Naive thymus-derived CD4-positive, alpha-beta T cell (primary cell): Measurements from ENCODE around the gene OTULINL. TPM values are rescaled to one million over a fixed set of nuclear protein-coding genes. Genes with fewer than 3 reads are reported as not detected.

ENCODE experiments used
- ATAC-seq: fragments of 150-1000 bp; cut with Tn5 transposase; 2 replicates; pipeline ENCODE4 v1.10.0; 2021; ENCODE audit warnings: mild to moderate bottlenecking, moderate library complexity
- CTCF ChIA-PET: fragments of 350-600 bp; sonication (Branson Sonifier 250); formaldehyde crosslinking; loops from one replicate; lab custom pipeline; 2021; ENCODE audit warnings: antibody characterized with exemption; lab: Charles Lee
- POLR2A ChIA-PET: fragments of 350-600 bp; sonication (Branson Sonifier 250); formaldehyde crosslinking; loops from one replicate; lab custom pipeline; 2021; ENCODE audit warnings: antibody characterized with exemption, inconsistent platforms; lab: Charles Lee
- DNase-seq, 9 donors: peaks; one replicate each; pipeline versions ENCODE4 v3.0.0 to v3.0.0-alpha.2; 2020 to 2022; ENCODE audit warnings: mixed read lengths in 1 of 9
- H3K27ac ChIP-seq: one replicate; pipeline ENCODE4 v1.7.0; 2013; ENCODE audit warnings: mild to moderate bottlenecking, low read depth, low read length, moderate library complexity
- H3K27me3 ChIP-seq, 2 donors: one replicate each; pipeline ENCODE4 v1.7.0; 2013; ENCODE audit warnings: low read length in 2 of 2, mild to moderate bottlenecking in 2 of 2, moderate library complexity in 2 of 2; ENCODE audit not compliant: control insufficient read depth in 2 of 2, insufficient read depth in 2 of 2
- H3K36me3 ChIP-seq, 3 experiments: 1 replicate in 2 of 3; 2 replicates in 1 of 3; pipeline ENCODE4 v1.7.0; 2013; ENCODE audit warnings: low read length in 3 of 3, mild to moderate bottlenecking in 3 of 3, moderate library complexity in 1 of 3; ENCODE audit not compliant: insufficient read depth in 3 of 3, control insufficient read depth in 2 of 3
- H3K4me1 ChIP-seq, 2 donors: one replicate each; pipeline ENCODE4 v1.7.0; 2013; ENCODE audit warnings: low read length in 2 of 2, mild to moderate bottlenecking in 2 of 2, moderate library complexity in 1 of 2; ENCODE audit not compliant: control insufficient read depth in 2 of 2, insufficient read depth in 2 of 2
- H3K4me3 ChIP-seq: 2 replicates; pipeline ENCODE4 v1.7.0; 2013; ENCODE audit warnings: mild to moderate bottlenecking, low read length
- H3K9me3 ChIP-seq, 3 experiments: 1 replicate in 2 of 3; 2 replicates in 1 of 3; pipeline ENCODE4 v1.7.0; 2013; ENCODE audit warnings: low read length in 3 of 3; ENCODE audit not compliant: control insufficient read depth in 2 of 3
- H3K27ac Mint-ChIP-seq, 9 donors: one replicate each; pipeline ENCODE4 v1.8.0; 2020 to 2022; ENCODE audit warnings: mixed read lengths in 9 of 9, mild to moderate bottlenecking in 8 of 9, moderate library complexity in 5 of 9, inconsistent platforms in 2 of 9
- H3K27me3 Mint-ChIP-seq, 5 donors: one replicate each; pipeline ENCODE4 v1.8.0; 2021 to 2022; ENCODE audit warnings: mixed read lengths in 5 of 5, mild to moderate bottlenecking in 1 of 5
- H3K36me3 Mint-ChIP-seq, 5 donors: one replicate each; pipeline ENCODE4 v1.8.0; 2020 to 2022; ENCODE audit warnings: mixed read lengths in 5 of 5, mild to moderate bottlenecking in 3 of 5, inconsistent platforms in 1 of 5
- H3K4me1 Mint-ChIP-seq, 7 donors: one replicate each; pipeline ENCODE4 v1.8.0; 2020 to 2022; ENCODE audit warnings: mixed read lengths in 7 of 7, mild to moderate bottlenecking in 3 of 7, inconsistent platforms in 1 of 7
- H3K4me3 Mint-ChIP-seq, 10 donors: one replicate each; pipeline ENCODE4 v1.8.0; 2020 to 2022; ENCODE audit warnings: mild to moderate bottlenecking in 10 of 10, mixed read lengths in 10 of 10, moderate library complexity in 6 of 10, inconsistent platforms in 2 of 10
- H3K9me3 Mint-ChIP-seq, 11 donors: one replicate each; pipeline ENCODE4 v1.8.0; 2020 to 2022; ENCODE audit warnings: mixed read lengths in 11 of 11, mild to moderate bottlenecking in 4 of 11, inconsistent platforms in 1 of 11, moderate library complexity in 1 of 11
- intact Hi-C, 2 donors: fragments of 100-400 bp; cut with micrococcal nuclease; formaldehyde crosslinking; loops; one replicate each; pipeline ENCODE4 v1.15.1; 2023
- polyA plus RNA-seq, 2 donors: library from polyadenylated mRNA; unstranded; fragments of 300-500 nt; fragmentation: Illumina TruSeq; gene quantifications; one replicate each; pipeline ENCODE4 v1.2.3, GENCODE V29; 2021
- total RNA-seq, 6 experiments: library from RNA in 5 of 6; stranded (reverse) in 5 of 6; gene quantifications; 1 replicate in 5 of 6; 2 replicates in 1 of 6; pipeline ENCODE4 v1.2.3 and lab custom pipeline; 2021 to 2026

OTULINL gene
- total and polyA plus RNA-seq, 7 experiments from 2014 or later, result 25.7 to 44.7 (median 31.9) TPM

DNA sequence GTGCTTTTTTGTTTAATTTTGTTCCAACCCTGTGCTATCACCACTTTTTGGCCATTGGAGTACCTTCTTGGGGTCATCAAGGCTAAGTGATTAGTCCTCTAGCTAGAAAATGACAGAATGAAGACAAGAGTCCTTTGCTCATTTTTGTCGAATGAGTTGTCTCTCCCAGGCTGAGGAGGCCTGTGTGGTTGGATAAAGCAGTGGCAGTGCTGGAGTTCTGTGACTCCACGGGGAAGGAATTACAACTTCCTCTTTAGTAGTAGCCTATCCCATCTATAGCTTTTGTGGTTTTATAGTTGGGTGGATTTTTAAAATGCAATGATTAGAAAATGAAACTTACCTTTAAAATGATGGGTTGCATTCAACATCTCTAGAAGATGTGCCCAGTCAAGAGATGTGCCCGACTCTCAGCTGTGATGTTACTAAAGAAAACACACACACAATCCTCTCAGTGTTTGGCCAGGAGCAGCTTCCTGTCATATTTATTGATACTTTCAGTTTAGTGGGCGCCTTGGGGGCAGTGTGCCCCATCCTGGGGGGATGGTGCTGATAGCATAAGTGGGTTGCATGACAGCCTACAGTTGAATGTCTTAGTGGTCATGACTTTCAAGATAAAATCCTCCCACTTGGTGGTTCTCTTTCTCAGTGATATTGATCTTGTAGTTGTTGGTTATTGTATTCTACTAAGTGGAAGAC, 11.9 kb downstream of the OTULINL start:
- H3K4me3 ChIP-seq, result no peak overlapping the region
- CTCF ChIA-PET, result interaction anchor here (0.6 to 3.1 kb wide), 3 partner anchors 11 to 61 kb away, joined by 3 to 13 read pairs (median 4); partner anchors contain the start of gene OTULINL

DNA sequence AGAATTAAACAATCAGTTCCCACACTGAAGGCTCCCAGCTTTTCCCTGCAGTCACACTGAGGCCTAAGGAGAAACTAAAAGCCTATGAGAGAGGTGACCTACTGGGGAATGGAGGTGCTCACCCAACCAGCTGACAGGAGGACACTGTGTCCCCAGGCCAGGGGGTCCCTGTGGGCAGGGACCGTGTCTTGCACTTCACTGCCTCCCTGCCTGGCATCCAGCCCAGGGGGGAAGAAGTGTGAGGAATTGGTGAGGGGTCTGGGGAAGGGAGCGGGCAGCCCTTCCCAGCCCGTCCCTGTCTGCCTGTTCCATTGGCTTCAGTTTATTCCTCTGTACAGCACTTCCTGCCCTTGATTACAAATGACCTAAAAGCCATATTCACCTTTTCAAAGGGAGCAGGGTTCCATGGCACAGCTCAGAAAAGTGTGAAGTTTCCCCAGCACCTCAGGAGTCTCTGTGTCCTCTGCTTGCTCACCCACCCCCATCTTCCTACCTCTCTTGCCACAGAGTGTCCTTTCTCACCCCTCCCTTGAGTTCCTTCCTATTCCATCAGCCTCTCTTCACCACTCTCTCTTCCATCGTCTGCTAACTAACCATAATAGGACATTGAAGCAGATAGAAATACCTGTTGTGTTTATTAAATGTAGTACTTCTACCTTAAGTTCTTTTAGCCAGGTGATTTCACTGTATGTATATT, 12.9 kb downstream of the OTULINL start:
- ChIA-PET POLR2A (interaction anchor here (1.4 to 6.6 kb wide), 5 partner anchors 8 to 181 kb away, joined by 3 to 65 read pairs (median 7); partner anchors contain the start of gene OTULINL), CTCF (interaction anchor here (0.6 to 3.1 kb wide), 3 partner anchors 12 to 194 kb away, joined by 3 to 13 read pairs (median 3); partner anchors contain the start of gene OTULINL)
- peak overlapping the region; percentile 94 to 99 (median 97) for H3K27ac Mint-ChIP-seq
- H3K4me3 Mint-ChIP-seq, result peak overlapping the region; percentile 76 to 86 (median 84)
- H3K4me1 Mint-ChIP-seq, result peaks cover 70 to 90% (median 83%) of the 10 kb centered on the region in 7 donors
- no peaks in the 10 kb centered on the region for H3K27me3 ChIP-seq
- no peaks in the 10 kb centered on the region for H3K9me3 Mint-ChIP-seq
- H3K36me3 Mint-ChIP-seq, result peaks cover 0 to 33% (median 0%) of the 10 kb centered on the region in 5 donors
- H3K36me3 ChIP-seq, result no peaks in the 10 kb centered on the region
- peak overlapping the region; percentile 70 for H3K27ac ChIP-seq
- ATAC-seq (peak; percentile 32), DNase-seq (no peak)
- H3K9me3 ChIP-seq, result no peaks in the 10 kb centered on the region
- no peaks in the 10 kb centered on the region for H3K27me3 Mint-ChIP-seq
- intact Hi-C loops, result loop anchor here (1.0 to 10.0 kb wide), 14 partner anchors 12 to 1870 kb away; partner anchors contain the start of genes OTULIN (in 2 of the 2) and ZNF622 (in 1 of the 2)
- H3K4me1 ChIP-seq, result peaks cover 59 to 68% of the 10 kb centered on the region in 2 donors
- H3K4me3 ChIP-seq, result peak overlapping the region; percentile 62

More for the DNA sequence above, 11.9 kb downstream of the OTULINL start:
- no peaks in the 10 kb centered on the region for H3K27me3 Mint-ChIP-seq
- peak overlapping the region; percentile 57 to 84 (median 76) for H3K4me3 Mint-ChIP-seq
- peak; percentile 22 for ATAC-seq
- POLR2A ChIA-PET, result interaction anchor here (0.8 to 6.6 kb wide), 4 partner anchors 9 to 180 kb away, joined by 3 to 65 read pairs (median 6); partner anchors contain the start of gene OTULINL
- Histone ChIP-seq H3K27me3 (no peaks in the 10 kb centered on the region), H3K9me3 (no peaks in the 10 kb centered on the region), H3K27ac (peak overlapping the region; percentile 70), H3K36me3 (no peaks in the 10 kb centered on the region), H3K4me1 (peaks cover 59 to 68% of the 10 kb centered on the region in 2 donors)
- peak in 3 of 9 donors; percentile 11 to 27 (median 18) for DNase-seq
- H3K36me3 Mint-ChIP-seq, result peaks cover 0 to 37% (median 0%) of the 10 kb centered on the region in 5 donors
- no peaks in the 10 kb centered on the region for H3K9me3 Mint-ChIP-seq
- intact Hi-C loops, result loop anchor here (2.0 to 10.0 kb wide), 7 partner anchors 35 to 1871 kb away; partner anchors contain the start of genes OTULIN (in 1 of the 2) and ZNF622 (in 1 of the 2)
- peak overlapping the region; percentile 94 to 99 (median 97) for H3K27ac Mint-ChIP-seq
- H3K4me1 Mint-ChIP-seq, result peaks cover 77 to 97% (median 90%) of the 10 kb centered on the region in 7 donors

DNA sequence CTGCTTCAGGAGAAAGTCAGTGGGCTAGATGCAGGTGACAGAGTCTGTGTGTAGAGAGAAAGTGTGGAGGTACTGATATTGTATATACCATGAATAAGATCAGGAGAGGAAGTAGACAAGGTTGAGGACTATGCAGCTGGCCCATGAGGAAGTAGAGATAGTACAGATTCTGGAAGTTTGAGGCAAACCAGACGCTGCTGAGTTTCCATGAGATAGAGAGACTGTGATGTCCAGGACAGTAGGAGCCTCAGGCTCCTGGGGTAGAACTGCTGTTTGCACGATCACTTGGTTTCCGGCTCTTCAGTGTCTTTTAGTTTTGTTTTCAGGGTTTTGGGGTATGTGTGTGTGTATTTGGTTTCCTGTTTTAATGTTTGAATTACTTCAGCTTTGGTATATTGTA, 13.6 kb downstream of the OTULINL start:
- DNase-seq (peak in 8 of 9 donors; percentile 29 to 69 (median 58)), ATAC-seq (peak; percentile 72)
- ChIA-PET POLR2A (interaction anchor here (0.6 to 6.6 kb wide), 6 partner anchors 9 to 182 kb away, joined by 3 to 65 read pairs (median 6); partner anchors contain the start of gene OTULINL), CTCF (interaction anchor here (1.0 to 1.7 kb wide), 2 partner anchors 8 to 195 kb away, joined by 3 to 4 read pairs; no protein-coding TSS in a partner anchor)
- Mint-ChIP-seq H3K4me1 (peaks cover 72 to 92% (median 85%) of the 10 kb centered on the region in 7 donors), H3K27ac (peak overlapping the region; percentile 94 to 99 (median 97)), H3K36me3 (peaks cover 0 to 38% (median 6%) of the 10 kb centered on the region in 5 donors), H3K9me3 (peaks cover 0 to 3% (median 0%) of the 10 kb centered on the region in 11 donors), H3K27me3 (no peaks in the 10 kb centered on the region), H3K4me3 (peak overlapping the region; percentile 76 to 86 (median 84))
- peak overlapping the region; percentile 62 for H3K4me3 ChIP-seq
- H3K27ac ChIP-seq, result peak overlapping the region; percentile 70
- intact Hi-C loops, result loop anchor here (1.0 to 10.0 kb wide), 14 partner anchors 13 to 1870 kb away; partner anchors contain the start of genes OTULIN (in 2 of the 2) and ZNF622 (in 1 of the 2)
- H3K36me3 ChIP-seq, result no peaks in the 10 kb centered on the region
- peaks cover 59 to 66% of the 10 kb centered on the region in 2 donors for H3K4me1 ChIP-seq
- H3K27me3 ChIP-seq, result no peaks in the 10 kb centered on the region
- H3K9me3 ChIP-seq, result no peaks in the 10 kb centered on the region

DNA sequence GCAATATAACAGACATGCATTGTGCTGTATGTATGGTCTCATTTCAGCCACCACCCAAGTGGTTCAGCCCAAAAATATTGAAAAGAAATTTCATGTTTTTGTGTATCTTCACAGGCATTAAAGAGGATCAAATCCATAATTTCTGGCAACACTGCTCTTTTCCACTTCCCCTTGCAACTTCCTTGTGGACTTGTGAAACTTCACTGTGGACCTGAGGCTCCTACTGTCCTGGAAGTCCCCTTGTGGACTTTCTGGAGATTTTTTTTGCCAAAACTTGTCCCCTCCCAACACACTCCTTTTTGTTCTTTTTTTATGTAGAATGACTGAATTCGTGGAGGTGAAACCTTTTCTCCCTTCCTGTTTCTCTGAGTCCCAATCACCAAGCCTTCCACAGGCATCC, 14.3 kb downstream of the OTULINL start:
- Histone ChIP-seq H3K4me1 (peaks cover 58 to 59% of the 10 kb centered on the region in 2 donors), H3K4me3 (peak overlapping the region; percentile 62), H3K9me3 (no peaks in the 10 kb centered on the region), H3K27ac (peak overlapping the region; percentile 70), H3K27me3 (no peaks in the 10 kb centered on the region), H3K36me3 (no peaks in the 10 kb centered on the region)
- DNase-seq, result no peak
- intact Hi-C loops, result loop anchor here (1.0 to 10.0 kb wide), 14 partner anchors 14 to 1869 kb away; partner anchors contain the start of genes OTULIN (in 2 of the 2) and ZNF622 (in 1 of the 2)
- peak overlapping the region; percentile 88 to 99 (median 97) for H3K27ac Mint-ChIP-seq
- no peak for ATAC-seq
- peaks cover 0 to 40% (median 10%) of the 10 kb centered on the region in 5 donors for H3K36me3 Mint-ChIP-seq
- peak overlapping the region; percentile 44 to 85 (median 78) for H3K4me3 Mint-ChIP-seq
- H3K4me1 Mint-ChIP-seq, result peaks cover 69 to 89% (median 82%) of the 10 kb centered on the region in 7 donors
- H3K27me3 Mint-ChIP-seq, result no peaks in the 10 kb centered on the region
- peaks cover 0 to 3% (median 0%) of the 10 kb centered on the region in 11 donors for H3K9me3 Mint-ChIP-seq
- POLR2A ChIA-PET, result interaction anchor here (1.4 to 6.6 kb wide), 2 partner anchors 10 to 13 kb away, joined by 7 to 65 read pairs; partner anchors contain the start of gene OTULINL
- CTCF ChIA-PET, result interaction anchor here (1.0 kb wide), 1 partner anchor 9 kb away, joined by 4 read pairs; no protein-coding TSS in a partner anchor

DNA sequence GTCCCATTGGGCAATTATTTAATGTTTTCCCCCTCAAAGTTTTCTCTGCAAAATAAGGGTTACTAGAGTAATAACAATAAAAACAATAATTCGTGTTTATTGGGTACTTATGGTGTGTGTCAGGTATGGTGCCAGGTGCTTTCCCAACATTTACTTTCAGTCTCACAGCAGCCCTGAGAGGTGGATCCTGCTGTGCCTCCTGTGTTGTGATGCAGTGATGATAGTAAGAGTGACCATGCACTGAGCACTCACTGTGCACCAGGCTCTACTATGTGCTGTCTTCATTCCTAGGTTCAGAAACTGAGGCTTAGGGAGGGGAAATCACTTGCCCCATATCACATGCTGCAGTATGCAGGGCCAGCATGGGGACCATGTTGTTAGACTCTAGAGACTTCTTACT, 15.5 kb downstream of the OTULINL start:
- peaks cover 0 to 3% (median 0%) of the 10 kb centered on the region in 11 donors for H3K9me3 Mint-ChIP-seq

More for the DNA sequence above, 15.5 kb downstream of the OTULINL start:
- H3K27ac Mint-ChIP-seq, result peak overlapping the region in 7 of 9 donors; percentile 19 to 99 (median 59)
- ATAC-seq (no peak), DNase-seq (no peak)
- Histone ChIP-seq H3K4me1 (peaks cover 50 to 53% of the 10 kb centered on the region in 2 donors), H3K27me3 (no peaks in the 10 kb centered on the region), H3K9me3 (no peaks in the 10 kb centered on the region), H3K36me3 (peaks cover 0 to 9% (median 0%) of the 10 kb centered on the region in 3 experiments), H3K27ac (no peak overlapping the region), H3K4me3 (no peak overlapping the region)
- peaks cover 62 to 77% (median 75%) of the 10 kb centered on the region in 7 donors for H3K4me1 Mint-ChIP-seq
- CTCF ChIA-PET, result no interaction called here
- POLR2A ChIA-PET, result no interaction called here
- no peaks in the 10 kb centered on the region for H3K27me3 Mint-ChIP-seq
- intact Hi-C loops, result loop anchor here (5.0 to 10.0 kb wide), 6 partner anchors 35 to 1868 kb away; partner anchors contain the start of gene ZNF622 (in 1 of the 2)
- peak overlapping the region in 6 of 10 donors; percentile 9 to 84 (median 42) for H3K4me3 Mint-ChIP-seq
- H3K36me3 Mint-ChIP-seq, result peaks cover 0 to 45% (median 15%) of the 10 kb centered on the region in 5 donors
